ENCODE data around the gene ETS2. TPM values are rescaled to one million over a fixed set of nuclear protein-coding genes. Genes with fewer than 3 reads are reported as not detected.

The ETS2 gene
- total RNA-seq, 1 donor from 2014 or later, result 22.4 TPM

DNA sequence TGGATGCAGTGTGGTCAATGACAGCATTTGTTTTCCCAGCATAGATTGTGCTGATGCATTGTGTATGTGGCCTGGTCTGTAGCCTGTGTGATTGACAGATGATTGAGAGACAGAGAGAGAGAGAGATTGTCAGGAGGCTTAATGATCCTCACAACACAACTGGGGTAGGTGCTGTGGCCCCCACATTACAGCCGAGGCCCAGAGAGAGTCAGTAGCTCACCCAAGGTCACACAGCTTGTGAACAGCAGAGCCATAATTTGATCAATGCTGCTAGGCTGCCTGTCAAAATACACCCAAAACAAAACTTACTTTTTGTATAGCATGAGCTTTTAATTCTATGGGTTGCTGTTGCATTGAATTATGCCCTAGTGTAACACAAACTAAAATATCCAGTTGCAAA, 20.2 kb upstream of the ETS2 start:
- H3K9me3 ChIP-seq (ENCODE audit: low read depth), result no peaks in the 10 kb centered on the region
- no peak overlapping the region for H3K4me3 ChIP-seq
- H3K9me3 Mint-ChIP-seq, result peaks cover 23% of the 10 kb centered on the region
- no peaks in the 10 kb centered on the region for H3K4me1 ChIP-seq
- H3K36me3 ChIP-seq, result no peaks in the 10 kb centered on the region
- H3K4me3 Mint-ChIP-seq, result no peak overlapping the region
- H3K79me2 ChIP-seq (ENCODE audit: low read depth), result no peaks in the 10 kb centered on the region
- DNase-seq (ENCODE audit: low spot score), result no peak
- peaks cover 3% of the 10 kb centered on the region for H3K36me3 Mint-ChIP-seq
- H3K27ac ChIP-seq, result no peak overlapping the region
- no peak overlapping the region for H2AFZ ChIP-seq (replicated peaks)
- H3F3A ChIP-seq (ENCODE audit: low read depth), result no peaks in the 10 kb centered on the region
- no peaks in the 10 kb centered on the region for H4K20me1 ChIP-seq (ENCODE audit: low read depth)
- TF ChIP-seq EZH2phosphoT487 (IDR thresholded peaks at IDR 0.05), result no peak
- TF ChIP-seq EZH2 (IDR thresholded peaks at IDR 0.05), result no peak
- TF ChIP-seq, protein P1, sequence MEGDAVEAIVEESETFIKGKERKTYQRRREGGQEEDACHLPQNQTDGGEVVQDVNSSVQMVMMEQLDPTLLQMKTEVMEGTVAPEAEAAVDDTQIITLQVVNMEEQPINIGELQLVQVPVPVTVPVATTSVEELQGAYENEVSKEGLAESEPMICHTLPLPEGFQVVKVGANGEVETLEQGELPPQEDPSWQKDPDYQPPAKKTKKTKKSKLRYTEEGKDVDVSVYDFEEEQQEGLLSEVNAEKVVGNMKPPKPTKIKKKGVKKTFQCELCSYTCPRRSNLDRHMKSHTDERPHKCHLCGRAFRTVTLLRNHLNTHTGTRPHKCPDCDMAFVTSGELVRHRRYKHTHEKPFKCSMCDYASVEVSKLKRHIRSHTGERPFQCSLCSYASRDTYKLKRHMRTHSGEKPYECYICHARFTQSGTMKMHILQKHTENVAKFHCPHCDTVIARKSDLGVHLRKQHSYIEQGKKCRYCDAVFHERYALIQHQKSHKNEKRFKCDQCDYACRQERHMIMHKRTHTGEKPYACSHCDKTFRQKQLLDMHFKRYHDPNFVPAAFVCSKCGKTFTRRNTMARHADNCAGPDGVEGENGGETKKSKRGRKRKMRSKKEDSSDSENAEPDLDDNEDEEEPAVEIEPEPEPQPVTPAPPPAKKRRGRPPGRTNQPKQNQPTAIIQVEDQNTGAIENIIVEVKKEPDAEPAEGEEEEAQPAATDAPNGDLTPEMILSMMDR (IDR thresholded peaks at IDR 0.05), result no peak
- no peak overlapping the region for H3K9ac ChIP-seq
- H3K27ac Mint-ChIP-seq, result no peak overlapping the region
- peaks cover 6% of the 10 kb centered on the region for H3K4me1 Mint-ChIP-seq
- H3K4me2 ChIP-seq, result no peak overlapping the region
- no peaks in the 10 kb centered on the region for H3K27me3 ChIP-seq
- peaks cover 8% of the 10 kb centered on the region for H3K27me3 Mint-ChIP-seq (ENCODE audit: insufficient read depth, low read depth)

DNA sequence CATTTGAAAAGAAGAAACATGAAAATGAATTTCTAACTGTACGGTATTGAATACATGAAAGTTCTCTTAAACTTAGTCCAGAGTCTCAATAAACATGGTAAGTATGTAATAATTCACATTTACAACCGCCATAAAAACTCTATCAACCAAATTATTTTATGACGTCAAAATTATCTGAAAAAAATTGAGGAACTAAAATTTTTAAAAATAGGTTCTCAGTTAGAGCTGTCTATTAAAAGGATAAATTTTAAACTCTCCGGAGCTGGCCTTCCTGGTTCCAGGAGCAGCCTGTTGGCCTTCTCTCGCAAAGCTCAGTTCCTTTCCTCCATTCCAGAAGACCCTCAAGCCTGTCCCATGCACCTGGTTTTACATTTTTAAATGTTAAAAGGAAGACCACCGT, 18.7 kb upstream of the ETS2 start:
- Mint-ChIP-seq H3K36me3 (no peaks in the 10 kb centered on the region), H3K9me3 (peaks cover 13% of the 10 kb centered on the region), H3K4me3 (no peak overlapping the region), H3K27ac (no peak overlapping the region), H3K27me3 (ENCODE audit: insufficient read depth, low read depth) (peaks cover 2% of the 10 kb centered on the region), H3K4me1 (peaks cover 6% of the 10 kb centered on the region)
- no peak overlapping the region for H3K4me3 ChIP-seq
- no peaks in the 10 kb centered on the region for H3F3A ChIP-seq (ENCODE audit: low read depth)
- no peaks in the 10 kb centered on the region for H3K79me2 ChIP-seq (ENCODE audit: low read depth)
- H3K4me2 ChIP-seq, result no peak overlapping the region
- no peak overlapping the region for H3K27ac ChIP-seq
- TF ChIP-seq EZH2 (IDR thresholded peaks at IDR 0.05), result no peak
- TF ChIP-seq, protein P1 (IDR thresholded peaks at IDR 0.05), result no peak
- H3K36me3 ChIP-seq, result no peaks in the 10 kb centered on the region
- no peaks in the 10 kb centered on the region for H3K27me3 ChIP-seq
- H3K9ac ChIP-seq, result no peak overlapping the region
- no peaks in the 10 kb centered on the region for H3K4me1 ChIP-seq
- H3K9me3 ChIP-seq (ENCODE audit: low read depth), result no peaks in the 10 kb centered on the region
- no peaks in the 10 kb centered on the region for H4K20me1 ChIP-seq (ENCODE audit: low read depth)
- H2AFZ ChIP-seq (replicated peaks), result no peak overlapping the region
- no peak for DNase-seq (ENCODE audit: low spot score)

DNA sequence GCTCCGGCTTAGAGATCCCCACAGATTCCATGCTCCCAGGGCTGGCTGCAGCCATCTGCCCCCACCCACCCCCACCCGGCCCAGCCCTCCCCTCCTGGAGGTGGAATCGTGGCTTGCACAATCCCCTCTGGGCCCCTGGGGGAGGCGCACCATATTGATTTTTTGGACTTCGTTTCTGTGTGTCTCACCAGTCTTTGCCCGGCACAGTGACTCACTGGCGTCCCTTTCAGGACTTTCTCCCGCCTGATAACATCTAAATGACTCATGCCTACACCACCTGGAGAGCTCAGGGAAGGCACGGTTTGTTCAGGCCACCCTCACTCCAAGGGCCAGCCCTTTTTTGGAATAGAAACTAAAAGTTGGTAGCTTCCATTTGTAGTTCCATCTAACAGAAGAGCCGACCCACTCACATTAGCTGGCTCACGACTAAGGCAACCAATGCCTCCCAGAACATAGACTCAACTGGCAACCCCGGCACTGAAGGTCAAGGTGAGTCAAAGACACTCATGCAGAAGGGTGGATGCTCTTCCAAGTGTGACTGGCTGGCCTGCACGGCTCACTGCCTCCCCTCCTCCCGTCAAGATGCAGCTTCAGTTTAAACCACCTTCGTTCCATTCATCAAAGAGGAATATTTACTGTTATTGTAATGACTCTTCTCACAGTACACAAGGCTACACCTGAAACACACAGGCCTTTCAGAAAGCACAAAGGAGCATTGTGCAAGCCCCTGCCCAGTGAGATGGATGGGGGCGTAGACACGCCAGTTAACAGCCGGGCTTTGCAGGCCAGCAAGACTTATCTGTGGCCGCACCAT, 18.1 kb upstream of the ETS2 start:
- H3K4me3 Mint-ChIP-seq, result no peak overlapping the region
- no peak overlapping the region for H3K27ac Mint-ChIP-seq
- Histone ChIP-seq H2AFZ (replicated peaks) (no peak overlapping the region), H3K4me2 (no peak overlapping the region), H3K27ac (no peak overlapping the region), H4K20me1 (ENCODE audit: low read depth) (no peaks in the 10 kb centered on the region), H3K36me3 (no peaks in the 10 kb centered on the region), H3F3A (ENCODE audit: low read depth) (no peaks in the 10 kb centered on the region), H3K27me3 (no peaks in the 10 kb centered on the region), H3K4me3 (no peak overlapping the region), H3K4me1 (no peaks in the 10 kb centered on the region), H3K9ac (no peak overlapping the region), H3K79me2 (ENCODE audit: low read depth) (no peaks in the 10 kb centered on the region), H3K9me3 (ENCODE audit: low read depth) (no peaks in the 10 kb centered on the region)
- TF ChIP-seq EZH2 (IDR thresholded peaks at IDR 0.05) (no peak), EZH2phosphoT487 (IDR thresholded peaks at IDR 0.05) (no peak)
- TF ChIP-seq, protein P1 (IDR thresholded peaks at IDR 0.05), result no peak
- H3K36me3 Mint-ChIP-seq, result no peaks in the 10 kb centered on the region
- DNase-seq (ENCODE audit: low spot score), result no peak
- H3K9me3 Mint-ChIP-seq, result peaks cover 8% of the 10 kb centered on the region
- peaks cover 6% of the 10 kb centered on the region for H3K4me1 Mint-ChIP-seq
- peaks cover 2% of the 10 kb centered on the region for H3K27me3 Mint-ChIP-seq (ENCODE audit: insufficient read depth, low read depth)
